Rectal smooth muscle tissue (tissue), 1 donor: Measurements from ENCODE around the gene LUC7L.
"Not testable (repeated sequence)": the region's sequence is repeated elsewhere in the genome, so short reads cannot be mapped to it uniquely, and the experiment has no call there.

ENCODE experiments used
- H3K27ac ChIP-seq: one replicate; pipeline ENCODE4 v1.7.0; 2013; ENCODE audit warnings: low read depth, low read length, inconsistent platforms
- H3K27me3 ChIP-seq: one replicate; pipeline ENCODE4 v1.7.0; 2013; ENCODE audit warnings: low read length; ENCODE audit not compliant: control insufficient read depth, insufficient read depth
- H3K36me3 ChIP-seq: one replicate; pipeline ENCODE4 v1.7.0; 2013; ENCODE audit warnings: low read length; ENCODE audit not compliant: control insufficient read depth, insufficient read depth
- H3K4me1 ChIP-seq: one replicate; pipeline ENCODE4 v1.7.0; 2013; ENCODE audit warnings: low read length; ENCODE audit not compliant: control insufficient read depth, insufficient read depth
- H3K4me3 ChIP-seq: one replicate; pipeline ENCODE4 v1.7.0; 2013; ENCODE audit warnings: low read length
- H3K9ac ChIP-seq: one replicate; pipeline ENCODE4 v1.7.0; 2013; ENCODE audit warnings: low read length

The LUC7L gene

GRCh38 chr16:173211-173854 is 55.9 kb downstream of the LUC7L start:
- not testable (repeated sequence) for H3K36me3 ChIP-seq, H3K9ac ChIP-seq, H3K27ac ChIP-seq, H3K4me1 ChIP-seq, H3K4me3 ChIP-seq
- H3K27me3 ChIP-seq, result peaks cover 31% of the 10 kb centered on the region

- H3K4me3 ChIP-seq, H3K36me3 ChIP-seq, H3K9ac ChIP-seq, H3K27ac ChIP-seq, H3K4me1 ChIP-seq: not testable (repeated sequence)
- H3K27me3 ChIP-seq, result peaks cover 27% of the 10 kb centered on the region
These were observed 56.8 kb downstream of the LUC7L start, which contains the start of gene HBA2 for GRCh38 chr16:172374-172941. Gene HBA2, plus strand, starts transcription at chr16:172876. Its CDS starts 37 bp downstream, at chr16:172913.

GRCh38 chr16:170788-171187 is 58.5 kb downstream of the LUC7L start:
- no peaks in the 10 kb centered on the region for H3K36me3 ChIP-seq
- H3K27ac ChIP-seq, result no peak overlapping the region
- H3K9ac ChIP-seq, result no peak overlapping the region
- H3K27me3 ChIP-seq, result peaks cover 36% of the 10 kb centered on the region
- H3K4me3 ChIP-seq, result no peak overlapping the region
- no peaks in the 10 kb centered on the region for H3K4me1 ChIP-seq

GRCh38 chr16:170088-170507 is 59.2 kb downstream of the LUC7L start:
- H3K27me3 ChIP-seq, result peaks cover 38% of the 10 kb centered on the region
- H3K36me3 ChIP-seq, H3K4me1 ChIP-seq: not testable (repeated sequence)

GRCh38 chr16:169014-169413 is 60.2 kb downstream of the LUC7L start:
- H3K4me1 ChIP-seq, result no peaks in the 10 kb centered on the region
- H3K9ac ChIP-seq, result no peak overlapping the region
- no peaks in the 10 kb centered on the region for H3K36me3 ChIP-seq
- no peak overlapping the region for H3K4me3 ChIP-seq
- H3K27me3 ChIP-seq, result peaks cover 34% of the 10 kb centered on the region
- no peak overlapping the region for H3K27ac ChIP-seq

More at GRCh38 chr16:170088-170507, 59.2 kb downstream of the LUC7L start:
- not testable (repeated sequence) for H3K4me3 ChIP-seq, H3K9ac ChIP-seq, H3K27ac ChIP-seq

GRCh38 chr16:168424-168823 is 60.8 kb downstream of the LUC7L start:
- Histone ChIP-seq H3K4me1 (no peaks in the 10 kb centered on the region), H3K27me3 (peaks cover 34% of the 10 kb centered on the region), H3K36me3 (no peaks in the 10 kb centered on the region), H3K9ac (no peak overlapping the region), H3K27ac (no peak overlapping the region), H3K4me3 (no peak overlapping the region)

- no peaks in the 10 kb centered on the region for H3K4me1 ChIP-seq
- H3K36me3 ChIP-seq, result no peaks in the 10 kb centered on the region
- no peak overlapping the region for H3K27ac ChIP-seq
- H3K27me3 ChIP-seq, result peaks cover 34% of the 10 kb centered on the region
- H3K9ac ChIP-seq, result no peak overlapping the region
- H3K4me3 ChIP-seq, result no peak overlapping the region
These were observed 62.0 kb downstream of the LUC7L start for GRCh38 chr16:167122-167690.

- H3K36me3 ChIP-seq, result no peaks in the 10 kb centered on the region
- H3K27me3 ChIP-seq, result peaks cover 34% of the 10 kb centered on the region
- no peaks in the 10 kb centered on the region for H3K4me1 ChIP-seq
- H3K4me3 ChIP-seq, result no peak overlapping the region
- H3K27ac ChIP-seq, result no peak overlapping the region
- no peak overlapping the region for H3K9ac ChIP-seq
These were observed 62.7 kb downstream of the LUC7L start for GRCh38 chr16:166375-167121.

GRCh38 chr16:165539-166374 is 63.5 kb downstream of the LUC7L start, which contains the start of gene HBM:
Gene HBM, plus strand, starts transcription at chr16:165978. Its CDS starts 20 bp downstream, at chr16:165998.
- peaks cover 33% of the 10 kb centered on the region for H3K27me3 ChIP-seq
- H3K27ac ChIP-seq, result no peak within 1 kb of the TSS
- peak within 1 kb of the TSS; percentile 29 for H3K4me3 ChIP-seq
- no peaks in the 10 kb centered on the region for H3K36me3 ChIP-seq
- H3K9ac ChIP-seq, result no peak within 1 kb of the TSS
- H3K4me1 ChIP-seq, result no peaks in the 10 kb centered on the region

- Histone ChIP-seq H3K9ac (no peak overlapping the region), H3K4me3 (peak overlapping the region; percentile 29), H3K27ac (no peak overlapping the region), H3K27me3 (peaks cover 31% of the 10 kb centered on the region), H3K4me1 (no peaks in the 10 kb centered on the region), H3K36me3 (no peaks in the 10 kb centered on the region)
These were observed 64.3 kb downstream of the LUC7L start for GRCh38 chr16:164827-165538.

GRCh38 chr16:164134-164823 is 65.0 kb downstream of the LUC7L start:
- H3K9ac ChIP-seq, H3K27ac ChIP-seq, H3K4me1 ChIP-seq, H3K4me3 ChIP-seq, H3K36me3 ChIP-seq: not testable (repeated sequence)
- peaks cover 31% of the 10 kb centered on the region for H3K27me3 ChIP-seq
